Neutrophil (primary cell): ENCODE data around the gene NUMA1.

Experiments used
- H3K27ac ChIP-seq: fragments of 200-600 bp; sonication (generic); 2 replicates; pipeline ENCODE4 v1.5.1; 2016; ENCODE audit warnings: mild to moderate bottlenecking, moderate library complexity
- H3K27me3 ChIP-seq: fragments of 200-600 bp; sonication (generic); 2 replicates; pipeline ENCODE4 v1.6.0; 2016; ENCODE audit warnings: mild to moderate bottlenecking
- H3K36me3 ChIP-seq: fragments of 200-600 bp; sonication (generic); 2 replicates; pipeline ENCODE4 v1.5.1; 2017
- H3K4me1 ChIP-seq, 2 experiments: fragments of 200-600 bp in 1 of 2; sonication (generic) in 1 of 2; 1 replicate in 1 of 2; 2 replicates in 1 of 2; pipeline versions ENCODE4 v1.5.1 to v1.6.1; 2013 to 2016; ENCODE audit warnings: low read depth in 1 of 2, low read length in 1 of 2, mild to moderate bottlenecking in 1 of 2, moderate library complexity in 1 of 2; ENCODE audit not compliant: control insufficient read depth in 1 of 2, insufficient read depth in 1 of 2
- H3K4me3 ChIP-seq, 2 experiments: fragments of 200-600 bp in 1 of 2; sonication (generic) in 1 of 2; 1 replicate in 1 of 2; 2 replicates in 1 of 2; pipeline ENCODE4 v1.5.1; 2013 to 2016; ENCODE audit warnings: low read depth in 1 of 2, low read length in 1 of 2, mild to moderate bottlenecking in 1 of 2, moderate library complexity in 1 of 2
- H3K9me3 ChIP-seq: fragments of 200-600 bp; sonication (generic); 2 replicates; pipeline ENCODE4 v1.5.1; 2016
- TF ChIP-seq, protein P1 (sequence below): fragments of 200-600 bp; sonication (generic); IDR thresholded peaks from 2 replicates; pipeline ENCODE4 v1.5.1; 2016; ENCODE audit warnings: antibody characterized with exemption

Gene NUMA1

DNA sequence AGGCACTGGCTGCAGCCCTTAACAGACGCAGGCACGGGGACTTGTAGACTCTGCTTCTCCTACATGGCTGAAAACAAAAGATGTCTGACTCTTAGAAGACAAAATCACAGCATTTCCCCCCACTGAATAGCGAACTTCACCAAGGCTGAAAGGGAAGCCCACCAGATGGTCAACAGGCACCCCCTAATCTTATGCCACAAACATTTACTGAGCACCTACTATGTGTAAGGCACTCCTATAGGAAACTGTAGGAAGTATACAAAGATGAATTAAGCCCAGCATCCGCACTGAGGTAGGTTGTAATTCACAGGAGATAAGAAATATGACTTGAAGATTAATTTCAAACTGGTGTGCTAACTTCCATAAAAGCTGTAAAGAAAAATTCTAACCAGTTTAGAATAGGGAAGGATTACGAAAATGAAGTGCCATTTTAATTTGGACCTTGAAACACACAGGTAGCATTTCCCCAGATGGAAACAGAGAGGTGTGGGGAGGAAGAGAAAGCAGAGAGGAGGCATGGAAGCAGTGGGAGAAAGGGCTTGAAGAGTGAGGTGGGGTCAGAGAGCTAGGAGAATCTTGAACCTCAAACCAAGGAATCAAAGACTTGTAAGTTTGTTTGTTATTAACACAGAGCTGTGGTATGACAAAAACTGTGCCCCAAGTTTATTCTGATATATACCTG, 38.1 kb downstream of the NUMA1 start:
- Histone ChIP-seq H3K27ac (peak overlapping the region; percentile 91), H3K9me3 (no peaks in the 10 kb centered on the region), H3K27me3 (no peaks in the 10 kb centered on the region), H3K4me3 (peak overlapping the region; percentile 63 to 64), H3K36me3 (peaks cover 9% of the 10 kb centered on the region), H3K4me1 (peaks cover 40 to 43% of the 10 kb centered on the region in 2 experiments)
- TF ChIP-seq, protein P1, sequence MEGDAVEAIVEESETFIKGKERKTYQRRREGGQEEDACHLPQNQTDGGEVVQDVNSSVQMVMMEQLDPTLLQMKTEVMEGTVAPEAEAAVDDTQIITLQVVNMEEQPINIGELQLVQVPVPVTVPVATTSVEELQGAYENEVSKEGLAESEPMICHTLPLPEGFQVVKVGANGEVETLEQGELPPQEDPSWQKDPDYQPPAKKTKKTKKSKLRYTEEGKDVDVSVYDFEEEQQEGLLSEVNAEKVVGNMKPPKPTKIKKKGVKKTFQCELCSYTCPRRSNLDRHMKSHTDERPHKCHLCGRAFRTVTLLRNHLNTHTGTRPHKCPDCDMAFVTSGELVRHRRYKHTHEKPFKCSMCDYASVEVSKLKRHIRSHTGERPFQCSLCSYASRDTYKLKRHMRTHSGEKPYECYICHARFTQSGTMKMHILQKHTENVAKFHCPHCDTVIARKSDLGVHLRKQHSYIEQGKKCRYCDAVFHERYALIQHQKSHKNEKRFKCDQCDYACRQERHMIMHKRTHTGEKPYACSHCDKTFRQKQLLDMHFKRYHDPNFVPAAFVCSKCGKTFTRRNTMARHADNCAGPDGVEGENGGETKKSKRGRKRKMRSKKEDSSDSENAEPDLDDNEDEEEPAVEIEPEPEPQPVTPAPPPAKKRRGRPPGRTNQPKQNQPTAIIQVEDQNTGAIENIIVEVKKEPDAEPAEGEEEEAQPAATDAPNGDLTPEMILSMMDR = no peak

DNA sequence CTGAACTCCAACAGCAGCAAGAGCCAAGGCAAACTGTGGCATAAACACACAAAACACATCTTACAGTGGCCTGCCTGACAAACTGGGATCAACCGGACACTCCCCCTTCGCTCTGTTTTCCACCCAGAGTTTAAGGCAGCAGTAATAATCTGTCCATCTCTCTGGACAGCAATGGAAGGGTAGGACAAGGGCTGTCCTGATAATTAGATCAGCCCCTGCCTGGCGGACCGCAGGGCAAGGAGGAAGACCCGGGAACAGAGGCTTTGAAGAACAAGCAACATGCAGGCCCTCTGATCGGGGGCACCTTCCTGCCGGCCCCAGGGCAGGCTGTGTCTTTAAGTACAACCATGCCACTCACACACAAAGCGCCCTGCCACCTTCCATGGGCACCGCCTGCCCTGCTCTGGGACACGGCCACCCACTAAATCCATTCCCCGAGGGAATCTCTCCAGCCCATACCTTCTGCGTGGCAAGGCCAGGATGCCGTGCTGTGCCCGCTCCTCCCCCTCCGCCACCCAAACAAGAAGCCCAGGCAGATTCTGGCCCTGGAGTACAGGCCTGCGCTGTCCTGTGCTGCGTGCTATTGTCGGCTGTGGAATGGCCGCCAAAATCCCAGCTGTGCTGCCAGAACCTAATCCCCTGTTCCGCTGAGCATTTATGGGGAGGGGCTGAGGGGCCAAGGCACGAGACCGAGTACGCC, 38.8 kb downstream of the NUMA1 start:
- H3K9me3 ChIP-seq = no peaks in the 10 kb centered on the region
- peak overlapping the region; percentile 91 for H3K27ac ChIP-seq
- peaks cover 40 to 43% of the 10 kb centered on the region in 2 experiments for H3K4me1 ChIP-seq
- no peaks in the 10 kb centered on the region for H3K27me3 ChIP-seq
- H3K4me3 ChIP-seq = peak overlapping the region; percentile 63 to 64
- H3K36me3 ChIP-seq = peaks cover 13% of the 10 kb centered on the region
- TF ChIP-seq, protein P1 = no peak

DNA sequence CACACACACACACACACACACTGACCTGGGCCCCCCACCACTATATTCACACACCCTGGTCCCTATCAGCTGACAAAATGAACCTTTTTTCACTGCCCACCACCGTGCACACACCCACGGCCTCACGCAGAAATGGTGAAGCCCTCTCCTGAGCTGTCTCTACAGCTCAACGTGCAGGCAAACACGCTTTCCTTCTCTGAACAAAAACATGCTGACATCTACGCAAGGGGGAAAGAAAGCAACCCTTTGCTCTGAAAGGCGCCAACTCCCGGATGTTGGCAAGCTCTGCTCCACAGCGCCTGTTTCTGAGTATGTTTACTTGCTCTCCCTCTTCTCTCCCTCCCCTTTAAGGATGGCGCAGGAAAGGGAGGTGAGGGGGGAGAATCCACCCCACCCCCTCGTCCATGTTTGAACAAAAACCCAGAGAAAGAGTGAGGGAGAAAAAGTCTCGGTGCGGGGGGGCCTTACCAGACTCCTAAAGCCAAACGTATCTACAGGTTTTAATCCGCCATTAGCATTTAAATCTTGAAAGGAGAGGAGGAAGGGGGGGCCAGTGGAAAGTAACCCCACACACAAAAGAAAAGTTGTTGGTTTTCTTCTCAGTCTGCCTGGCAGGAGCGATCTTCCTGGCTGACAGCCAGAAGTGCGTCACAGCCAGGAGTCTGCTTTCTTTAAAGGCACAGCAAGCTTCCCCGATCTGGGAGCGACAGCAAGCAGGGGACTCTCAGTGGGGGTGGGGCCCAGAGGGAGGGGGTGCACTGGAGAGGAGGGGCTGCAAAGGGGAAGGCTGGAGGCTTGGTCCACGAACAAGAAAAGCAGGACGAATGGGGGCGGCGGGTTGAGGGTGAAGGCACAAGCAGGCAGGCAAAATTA, 39.6 kb downstream of the NUMA1 start:
- Histone ChIP-seq H3K27me3 (no peaks in the 10 kb centered on the region), H3K4me1 (peaks cover 40 to 43% of the 10 kb centered on the region in 2 experiments), H3K36me3 (peaks cover 10% of the 10 kb centered on the region), H3K27ac (peak overlapping the region; percentile 91), H3K4me3 (peak overlapping the region; percentile 63 to 64), H3K9me3 (no peaks in the 10 kb centered on the region)
- TF ChIP-seq, protein P1 = no peak

DNA sequence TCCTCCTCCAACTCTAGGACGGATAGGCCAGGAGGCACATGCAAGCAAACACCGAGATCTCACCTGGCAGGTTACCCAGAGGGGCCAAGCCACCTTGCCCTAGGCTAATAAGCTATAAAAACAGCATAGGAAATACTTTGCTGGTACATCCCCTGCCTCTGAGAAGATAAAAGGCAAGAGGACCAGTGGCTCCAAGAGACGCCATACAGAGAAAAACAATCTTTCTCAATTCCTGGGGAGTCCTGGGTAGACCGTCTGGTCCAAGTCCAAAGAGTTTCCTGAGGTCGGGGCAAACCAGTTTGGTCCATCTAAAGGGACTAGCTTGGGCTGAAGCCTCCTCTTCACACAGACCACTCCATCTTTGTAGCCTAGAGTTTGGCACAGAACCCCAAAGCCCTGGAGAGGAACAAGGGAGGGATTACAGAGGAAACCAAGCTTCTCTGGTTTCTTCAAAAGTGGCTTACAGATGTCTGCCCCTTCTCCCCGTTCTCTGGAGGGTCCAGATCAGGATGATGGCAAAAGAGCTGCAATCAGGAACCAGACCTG, 40.4 kb downstream of the NUMA1 start:
- TF ChIP-seq, protein P1 = no peak
- Histone ChIP-seq H3K27me3 (no peaks in the 10 kb centered on the region), H3K36me3 (peaks cover 16% of the 10 kb centered on the region), H3K9me3 (no peaks in the 10 kb centered on the region), H3K4me1 (peaks cover 40 to 43% of the 10 kb centered on the region in 2 experiments), H3K4me3 (peak overlapping the region; percentile 63 to 64), H3K27ac (peak overlapping the region; percentile 91)
